GM19468 (cell line): ENCODE results near the gene ATP6V0B.
A peak's percentile ranks its signal among the peaks of the same experiment; 100 is the strongest.

Experiments used
- ATAC-seq: cut with Tn5 transposase; IDR thresholded peaks from one replicate; pipeline ENCODE4 v1.9.1; 2021; ENCODE audit warnings: mild to moderate bottlenecking, moderate library complexity, moderate number of reproducible peaks; ENCODE audit not compliant: unreplicated experiment; ENCODE audit errors: extremely low read depth

ATP6V0B gene

GRCh38 chr1:43945674-43946235 is 29.0 kb upstream of the ATP6V0B start:
- no peak for ATAC-seq

GRCh38 chr1:43946236-43947060 is 28.3 kb upstream of the ATP6V0B start, which contains the start of gene IPO13:
Gene IPO13, plus strand, starts transcription at chr1:43946950. Its CDS starts 651 bp downstream, at chr1:43947601.
- ATAC-seq: peak; percentile 85

GRCh38 chr1:43947061-43947873 is 27.5 kb upstream of the ATP6V0B start:
- ATAC-seq: no peak

GRCh38 chr1:43947874-43948437 is 26.8 kb upstream of the ATP6V0B start:
- no peak for ATAC-seq

- ATAC-seq: no peak
Observed at GRCh38 chr1:43949678-43950077, 25.1 kb upstream of the ATP6V0B start.

GRCh38 chr1:43951021-43951985 is 23.5 kb upstream of the ATP6V0B start:
- no peak for ATAC-seq

GRCh38 chr1:43952731-43953346 is 21.9 kb upstream of the ATP6V0B start:
- no peak for ATAC-seq

- ATAC-seq: no peak
Observed at GRCh38 chr1:43953361-43953760, 21.4 kb upstream of the ATP6V0B start.

GRCh38 chr1:43954036-43954435 is 20.7 kb upstream of the ATP6V0B start:
- no peak for ATAC-seq

GRCh38 chr1:43956234-43956633 is 18.5 kb upstream of the ATP6V0B start:
- ATAC-seq: no peak

- ATAC-seq: no peak
Observed at GRCh38 chr1:43957407-43958040, 17.2 kb upstream of the ATP6V0B start.

- no peak for ATAC-seq
Observed at GRCh38 chr1:43958351-43959255, 16.2 kb upstream of the ATP6V0B start.

- ATAC-seq: no peak
Observed at GRCh38 chr1:43960798-43961197, 14.0 kb upstream of the ATP6V0B start.

- ATAC-seq: no peak
Observed at GRCh38 chr1:43961692-43962091, 13.1 kb upstream of the ATP6V0B start.

GRCh38 chr1:43962324-43962723 is 12.4 kb upstream of the ATP6V0B start:
- ATAC-seq: no peak

GRCh38 chr1:43963006-43963405 is 11.8 kb upstream of the ATP6V0B start:
- no peak for ATAC-seq

- no peak for ATAC-seq
Observed at GRCh38 chr1:43963890-43964289, 10.9 kb upstream of the ATP6V0B start.

- no peak for ATAC-seq
Observed at GRCh38 chr1:43965316-43965715, 9.4 kb upstream of the ATP6V0B start.
